Measurements from ENCODE around the gene GHRHR. TPM values are rescaled to one million over a fixed set of nuclear protein-coding genes. Genes with fewer than 3 reads are reported as not detected.

The GHRHR gene
- total and polyA plus RNA-seq, 9 of the 15 experiments (the other 6 are each of a cell fraction or from before 2014, with no cell fraction given): not detected

DNA sequence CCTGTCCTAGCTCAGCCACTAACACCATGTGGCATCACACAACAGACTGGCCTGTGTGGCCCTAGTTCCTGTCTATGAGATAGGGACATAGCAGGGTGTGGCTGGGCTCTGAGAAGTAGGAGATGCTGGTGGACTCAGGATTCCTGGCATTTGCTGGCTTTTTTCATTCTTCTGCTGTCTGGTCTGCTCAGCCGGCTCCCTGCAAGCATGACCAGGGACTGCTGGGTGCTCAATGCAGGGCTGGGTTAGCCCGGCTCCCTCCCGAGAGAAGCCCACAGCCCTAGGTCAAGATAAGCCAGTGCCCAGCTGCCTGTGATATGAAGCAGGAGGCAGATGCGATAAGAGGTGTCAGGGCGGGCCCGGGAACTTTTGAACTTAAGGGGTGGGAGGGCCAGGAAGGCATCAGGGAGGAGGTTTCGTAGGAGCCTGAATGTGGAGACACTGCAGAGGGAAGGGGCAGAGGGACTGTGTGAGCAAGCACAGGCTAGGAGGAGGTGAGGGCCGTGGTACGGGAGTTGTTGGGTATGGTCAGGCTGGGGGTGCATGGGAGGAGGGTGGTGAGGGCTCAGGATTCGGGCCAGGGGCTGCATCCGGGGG, 48.6 kb upstream of the GHRHR start (continued):
- no peak for TF ChIP-seq HNRNPLL (IDR thresholded peaks at IDR 0.05; ENCODE audit: low read depth, low read length, poor library complexity, severe bottlenecking)
- no peak for TF ChIP-seq NFE2L1 (tag; IDR thresholded peaks at IDR 0.05; ENCODE audit: borderline replicate concordance, low read depth)
- TF ChIP-seq, protein P1, sequence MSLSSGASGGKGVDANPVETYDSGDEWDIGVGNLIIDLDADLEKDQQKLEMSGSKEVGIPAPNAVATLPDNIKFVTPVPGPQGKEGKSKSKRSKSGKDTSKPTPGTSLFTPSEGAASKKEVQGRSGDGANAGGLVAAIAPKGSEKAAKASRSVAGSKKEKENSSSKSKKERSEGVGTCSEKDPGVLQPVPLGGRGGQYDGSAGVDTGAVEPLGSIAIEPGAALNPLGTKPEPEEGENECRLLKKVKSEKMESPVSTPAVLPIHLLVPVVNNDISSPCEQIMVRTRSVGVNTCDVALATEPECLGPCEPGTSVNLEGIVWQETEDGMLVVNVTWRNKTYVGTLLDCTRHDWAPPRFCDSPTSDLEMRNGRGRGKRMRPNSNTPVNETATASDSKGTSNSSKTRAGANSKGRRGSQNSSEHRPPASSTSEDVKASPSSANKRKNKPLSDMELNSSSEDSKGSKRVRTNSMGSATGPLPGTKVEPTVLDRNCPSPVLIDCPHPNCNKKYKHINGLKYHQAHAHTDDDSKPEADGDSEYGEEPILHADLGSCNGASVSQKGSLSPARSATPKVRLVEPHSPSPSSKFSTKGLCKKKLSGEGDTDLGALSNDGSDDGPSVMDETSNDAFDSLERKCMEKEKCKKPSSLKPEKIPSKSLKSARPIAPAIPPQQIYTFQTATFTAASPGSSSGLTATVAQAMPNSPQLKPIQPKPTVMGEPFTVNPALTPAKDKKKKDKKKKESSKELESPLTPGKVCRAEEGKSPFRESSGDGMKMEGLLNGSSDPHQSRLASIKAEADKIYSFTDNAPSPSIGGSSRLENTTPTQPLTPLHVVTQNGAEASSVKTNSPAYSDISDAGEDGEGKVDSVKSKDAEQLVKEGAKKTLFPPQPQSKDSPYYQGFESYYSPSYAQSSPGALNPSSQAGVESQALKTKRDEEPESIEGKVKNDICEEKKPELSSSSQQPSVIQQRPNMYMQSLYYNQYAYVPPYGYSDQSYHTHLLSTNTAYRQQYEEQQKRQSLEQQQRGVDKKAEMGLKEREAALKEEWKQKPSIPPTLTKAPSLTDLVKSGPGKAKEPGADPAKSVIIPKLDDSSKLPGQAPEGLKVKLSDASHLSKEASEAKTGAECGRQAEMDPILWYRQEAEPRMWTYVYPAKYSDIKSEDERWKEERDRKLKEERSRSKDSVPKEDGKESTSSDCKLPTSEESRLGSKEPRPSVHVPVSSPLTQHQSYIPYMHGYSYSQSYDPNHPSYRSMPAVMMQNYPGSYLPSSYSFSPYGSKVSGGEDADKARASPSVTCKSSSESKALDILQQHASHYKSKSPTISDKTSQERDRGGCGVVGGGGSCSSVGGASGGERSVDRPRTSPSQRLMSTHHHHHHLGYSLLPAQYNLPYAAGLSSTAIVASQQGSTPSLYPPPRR (CRISPR knock-in tag; IDR thresholded peaks at IDR 0.05; ENCODE audit: borderline replicate concordance): no peak
- TF ChIP-seq FUS (optimal IDR thresholded peaks at IDR 0.05; ENCODE audit: low read depth, low read length): no peak
- TF ChIP-seq, protein P2, sequence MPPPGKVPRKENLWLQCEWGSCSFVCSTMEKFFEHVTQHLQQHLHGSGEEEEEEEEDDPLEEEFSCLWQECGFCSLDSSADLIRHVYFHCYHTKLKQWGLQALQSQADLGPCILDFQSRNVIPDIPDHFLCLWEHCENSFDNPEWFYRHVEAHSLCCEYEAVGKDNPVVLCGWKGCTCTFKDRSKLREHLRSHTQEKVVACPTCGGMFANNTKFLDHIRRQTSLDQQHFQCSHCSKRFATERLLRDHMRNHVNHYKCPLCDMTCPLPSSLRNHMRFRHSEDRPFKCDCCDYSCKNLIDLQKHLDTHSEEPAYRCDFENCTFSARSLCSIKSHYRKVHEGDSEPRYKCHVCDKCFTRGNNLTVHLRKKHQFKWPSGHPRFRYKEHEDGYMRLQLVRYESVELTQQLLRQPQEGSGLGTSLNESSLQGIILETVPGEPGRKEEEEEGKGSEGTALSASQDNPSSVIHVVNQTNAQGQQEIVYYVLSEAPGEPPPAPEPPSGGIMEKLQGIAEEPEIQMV (tag; conservative IDR thresholded peaks at IDR 0.05; ENCODE audit: low read depth): no peak
- TF ChIP-seq, protein P3, sequence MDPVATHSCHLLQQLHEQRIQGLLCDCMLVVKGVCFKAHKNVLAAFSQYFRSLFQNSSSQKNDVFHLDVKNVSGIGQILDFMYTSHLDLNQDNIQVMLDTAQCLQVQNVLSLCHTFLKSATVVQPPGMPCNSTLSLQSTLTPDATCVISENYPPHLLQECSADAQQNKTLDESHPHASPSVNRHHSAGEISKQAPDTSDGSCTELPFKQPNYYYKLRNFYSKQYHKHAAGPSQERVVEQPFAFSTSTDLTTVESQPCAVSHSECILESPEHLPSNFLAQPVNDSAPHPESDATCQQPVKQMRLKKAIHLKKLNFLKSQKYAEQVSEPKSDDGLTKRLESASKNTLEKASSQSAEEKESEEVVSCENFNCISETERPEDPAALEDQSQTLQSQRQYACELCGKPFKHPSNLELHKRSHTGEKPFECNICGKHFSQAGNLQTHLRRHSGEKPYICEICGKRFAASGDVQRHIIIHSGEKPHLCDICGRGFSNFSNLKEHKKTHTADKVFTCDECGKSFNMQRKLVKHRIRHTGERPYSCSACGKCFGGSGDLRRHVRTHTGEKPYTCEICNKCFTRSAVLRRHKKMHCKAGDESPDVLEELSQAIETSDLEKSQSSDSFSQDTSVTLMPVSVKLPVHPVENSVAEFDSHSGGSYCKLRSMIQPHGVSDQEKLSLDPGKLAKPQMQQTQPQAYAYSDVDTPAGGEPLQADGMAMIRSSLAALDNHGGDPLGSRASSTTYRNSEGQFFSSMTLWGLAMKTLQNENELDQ (CRISPR knock-in tag; IDR thresholded peaks at IDR 0.05; ENCODE audit: borderline replicate concordance): no peak
- peak; percentile 96 for TF ChIP-seq CTBP1 (IDR thresholded peaks at IDR 0.05; ENCODE audit: borderline replicate concordance)
- peak; percentile 89; the same call in 1 of the 2 replicates for TF ChIP-seq GATAD2B (IDR thresholded peaks at IDR 0.05; ENCODE audit: borderline replicate concordance)
- peak; percentile 22; the same call in 1 of the 2 replicates for TF ChIP-seq EP400 (IDR thresholded peaks at IDR 0.05)
- TF ChIP-seq MCM3 (IDR thresholded peaks at IDR 0.05): no peak
- peak; percentile 36 to 39; a peak in 2 of 4 replicates for TF ChIP-seq FOXK2 (conservative IDR thresholded peaks at IDR 0.05 in 1 of 2, IDR thresholded peaks at IDR 0.05 in 1 of 2; ENCODE audit: low read depth in 2 of 2)
- TF ChIP-seq MAZ (CRISPR knock-in tag; conservative IDR thresholded peaks at IDR 0.05 in 1 of 2, IDR thresholded peaks at IDR 0.05 in 1 of 2): peak; percentile 25 to 95; a peak in 2 of 4 replicates
- peak; percentile 97 for TF ChIP-seq PML (IDR thresholded peaks at IDR 0.05; ENCODE audit: low read length)
- TF ChIP-seq ZNF140 (CRISPR knock-in tag; IDR thresholded peaks at IDR 0.05): no peak
- TF ChIP-seq PTTG1 (tag; IDR thresholded peaks at IDR 0.05; ENCODE audit: low read depth): no peak
- no peak for TF ChIP-seq ZNF3 (CRISPR knock-in tag; IDR thresholded peaks at IDR 0.05)

Data from K562 (cell line).